ENCODE data around the gene TMEM74B. TPM values are rescaled to one million over a fixed set of nuclear protein-coding genes. Genes with fewer than 3 reads are reported as not detected.

Gene TMEM74B
- total RNA-seq, 1 experiment from 2014 or later, result 8.4 TPM

- peaks cover 10% of the 10 kb centered on the region for H3K36me3 Mint-ChIP-seq
- no peak for DNase-seq (ENCODE audit: low spot score)
- CTCF ChIA-PET, result no interaction called here
- POLR2A ChIA-PET, result no interaction called here
- 0 out of 2 replicates have a peak, but pooled peaks cover 4% of the 10 kb centered on the region for H3K4me1 Mint-ChIP-seq
- H3K4me3 Mint-ChIP-seq, result no peak overlapping the region
- no peak for TF ChIP-seq CREB1 (CRISPR knock-in tag; IDR thresholded peaks at IDR 0.05)
- no peak for TF ChIP-seq ZNF532 (CRISPR knock-in tag; IDR thresholded peaks at IDR 0.05; ENCODE audit: borderline replicate concordance)
- TF ChIP-seq ZNF232 (CRISPR knock-in tag; IDR thresholded peaks at IDR 0.05), result no peak
- TF ChIP-seq GABPB1 (CRISPR knock-in tag; IDR thresholded peaks at IDR 0.05), result no peak
- TF ChIP-seq ZNF263 (CRISPR knock-in tag; IDR thresholded peaks at IDR 0.05; ENCODE audit: low read depth), result no peak
- no peak for TF ChIP-seq HMGA2 (CRISPR knock-in tag; IDR thresholded peaks at IDR 0.05)
- no peak for TF ChIP-seq FOXP4 (CRISPR knock-in tag; IDR thresholded peaks at IDR 0.05)
- TF ChIP-seq NR1H2 (CRISPR knock-in tag; IDR thresholded peaks at IDR 0.05), result no peak
- TF ChIP-seq MAX (CRISPR knock-in tag; IDR thresholded peaks at IDR 0.05), result no peak
- no peak for TF ChIP-seq RELA (CRISPR knock-in tag; IDR thresholded peaks at IDR 0.05; ENCODE audit: borderline replicate concordance)
- no peak for TF ChIP-seq SMAD3 (CRISPR knock-in tag; IDR thresholded peaks at IDR 0.05; ENCODE audit: borderline replicate concordance)
- no peak for TF ChIP-seq FOXP1 (CRISPR knock-in tag; IDR thresholded peaks at IDR 0.05; ENCODE audit: borderline replicate concordance)
- no peak for TF ChIP-seq ZNF219 (CRISPR knock-in tag; IDR thresholded peaks at IDR 0.05; ENCODE audit: borderline replicate concordance)
- no peak for TF ChIP-seq ZNF416 (CRISPR knock-in tag; IDR thresholded peaks at IDR 0.05)
- no peak for TF ChIP-seq EMX1 (CRISPR knock-in tag; IDR thresholded peaks at IDR 0.05)
- TF ChIP-seq PRRX2 (CRISPR knock-in tag; IDR thresholded peaks at IDR 0.05), result no peak
- no peak for TF ChIP-seq ZNF396 (CRISPR knock-in tag; IDR thresholded peaks at IDR 0.05; ENCODE audit: borderline replicate concordance)
- no peak for TF ChIP-seq SP1 (CRISPR knock-in tag; conservative IDR thresholded peaks at IDR 0.05)
- no peak for ATAC-seq
- no peaks in the 10 kb centered on the region for H3K27me3 Mint-ChIP-seq (ENCODE audit: low read depth)
- H3K9me3 Mint-ChIP-seq, result no peaks in the 10 kb centered on the region
- H3K27ac Mint-ChIP-seq, result no peak overlapping the region; the same call in 1 of the 2 replicates
These were observed 11.1 kb downstream of the TMEM74B start for GRCh38 chr20:1173698-1174097.

DNA sequence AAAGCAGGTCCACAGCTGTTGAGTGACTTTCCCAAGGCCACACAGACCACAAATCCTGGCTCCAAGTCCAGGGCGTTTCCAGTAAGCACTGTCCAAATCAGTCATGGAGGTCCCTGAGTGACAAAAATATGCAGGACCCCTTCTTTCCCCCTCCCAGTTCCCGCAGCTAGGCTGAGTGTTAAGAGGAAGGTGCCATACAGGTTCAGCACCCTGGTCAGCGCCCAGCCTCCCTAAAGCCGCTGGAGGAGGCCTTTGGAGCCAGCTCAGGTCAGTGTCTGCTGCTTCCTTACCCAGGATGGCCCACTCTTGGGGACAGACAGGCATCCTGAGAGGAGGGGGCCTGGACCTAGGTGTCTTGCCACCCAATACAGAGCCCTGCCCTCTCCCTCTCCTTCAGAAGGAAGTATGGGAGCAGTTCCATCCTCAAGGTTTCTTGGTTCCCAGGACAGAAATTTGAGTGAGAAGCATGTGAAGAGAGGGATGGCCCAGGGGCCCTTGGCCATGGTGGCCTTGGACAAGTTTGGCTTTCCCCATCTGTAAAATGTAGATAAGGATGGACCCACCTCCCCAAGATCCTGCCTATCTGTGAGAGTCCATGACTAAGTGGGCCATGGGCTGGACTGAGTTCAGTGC, 13.2 kb downstream of the TMEM74B start:
- ATAC-seq (peak; percentile 74), DNase-seq (ENCODE audit: low spot score) (peak; percentile 80)
- H3K4me3 Mint-ChIP-seq, result no peak overlapping the region
- no peaks in the 10 kb centered on the region for H3K9me3 Mint-ChIP-seq
- no peaks in the 10 kb centered on the region for H3K27me3 Mint-ChIP-seq (ENCODE audit: low read depth)
- no peaks in the 10 kb centered on the region for H3K4me1 Mint-ChIP-seq
- CTCF ChIA-PET, result interaction anchor here (1.0 to 2.6 kb wide), 5 partner anchors 10 to 57 kb away, joined by 3 to 11 read pairs (median 4); no protein-coding TSS in a partner anchor
- POLR2A ChIA-PET, result no interaction called here
- H3K36me3 Mint-ChIP-seq, result peaks cover 27% of the 10 kb centered on the region
- no peak overlapping the region for H3K27ac Mint-ChIP-seq
- TF ChIP-seq ARID4B (CRISPR knock-in tag; IDR thresholded peaks at IDR 0.05; ENCODE audit: borderline replicate concordance), result 0 out of 2 replicates have a peak, but pooled peaks have one; percentile 36
- TF ChIP-seq TEAD4 (CRISPR knock-in tag; IDR thresholded peaks at IDR 0.05), result 0 out of 2 replicates have a peak, but pooled peaks have one; percentile 35
- peak; percentile 43; the same call in 1 of the 2 replicates for TF ChIP-seq TEAD1 (CRISPR knock-in tag; IDR thresholded peaks at IDR 0.05)
- TF ChIP-seq ZNF219 (CRISPR knock-in tag; IDR thresholded peaks at IDR 0.05; ENCODE audit: borderline replicate concordance), result 0 out of 2 replicates have a peak, but pooled peaks have one; percentile 27
- 0 out of 2 replicates have a peak, but pooled peaks have one; percentile 43 for TF ChIP-seq FOXP4 (CRISPR knock-in tag; IDR thresholded peaks at IDR 0.05)
- TF ChIP-seq RORB (CRISPR knock-in tag; IDR thresholded peaks at IDR 0.05), result no peak
- 0 out of 2 replicates have a peak, but pooled peaks have one; percentile 31 for TF ChIP-seq CREM (CRISPR knock-in tag; IDR thresholded peaks at IDR 0.05)

Data from WTC11 (cell line).